GM18951 (cell line): Measurements from ENCODE around the gene PNLIPRP2.

Source experiments
- POLR2A ChIP-seq: IDR thresholded peaks from 4 replicates; pipeline ENCODE4 v1.6.1; 2011; ENCODE audit warnings: mild to moderate bottlenecking; ENCODE audit not compliant: insufficient read length, insufficient read depth; ENCODE audit errors: extremely low read depth
- in situ Hi-C: fragments of 300-500 bp; cut with MboI; formaldehyde crosslinking; loops from one replicate; pipeline ENCODE4 v1.12.0; 2022; ENCODE audit warnings: low sequenced_read_pairs, mixed read lengths, inconsistent platforms; ENCODE audit not compliant: unreplicated experiment

The PNLIPRP2 gene

DNA sequence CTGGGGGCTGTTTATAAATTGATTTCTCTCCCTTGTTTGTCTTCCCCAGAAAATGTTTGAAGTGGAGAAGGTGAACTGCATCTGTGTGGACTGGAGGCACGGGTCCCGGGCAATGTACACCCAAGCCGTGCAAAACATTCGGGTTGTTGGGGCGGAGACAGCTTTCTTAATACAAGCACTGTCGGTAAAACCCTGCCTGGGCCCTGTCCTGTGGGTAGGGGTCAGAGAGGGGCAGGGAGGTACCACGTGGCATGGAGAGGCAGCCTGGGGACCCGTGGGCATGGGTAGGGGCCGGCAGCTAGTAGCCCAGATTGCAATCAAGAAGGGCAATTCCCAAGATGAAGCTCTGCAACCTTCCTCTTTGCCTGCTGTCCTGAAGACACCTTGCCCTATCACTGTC lies 6.1 kb downstream of the PNLIPRP2 start:
- no peak for TF ChIP-seq POLR2A
- in situ Hi-C loops: no loop called here

DNA sequence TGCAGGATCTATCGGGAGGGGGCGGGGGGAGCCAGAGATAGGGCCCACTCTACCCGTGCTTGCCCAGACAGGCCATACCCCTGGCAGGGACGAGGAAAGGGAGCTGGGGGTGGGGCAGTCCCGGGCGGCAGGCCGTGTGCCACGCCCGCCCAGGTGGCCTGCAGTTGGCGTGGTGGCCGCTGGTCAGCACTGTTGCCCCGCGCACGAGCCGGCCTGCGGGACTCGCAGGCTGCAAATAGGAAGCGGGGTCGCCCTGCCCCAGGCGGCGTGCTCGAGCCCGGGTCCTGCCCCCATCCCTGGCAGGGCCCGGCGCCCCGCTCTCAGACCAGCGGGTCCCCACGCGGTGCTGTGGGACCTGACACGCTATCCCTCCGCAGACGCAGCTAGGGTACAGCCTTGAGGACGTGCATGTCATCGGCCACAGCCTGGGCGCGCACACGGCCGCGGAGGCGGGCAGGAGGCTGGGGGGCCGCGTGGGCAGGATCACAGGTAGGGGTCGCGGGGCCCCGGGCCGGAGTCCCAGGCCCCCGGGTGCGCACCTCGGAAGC lies 6.7 kb downstream of the PNLIPRP2 start:
- no peak for TF ChIP-seq POLR2A
- in situ Hi-C loops: no loop called here

- in situ Hi-C loops: no loop called here
- no peak for TF ChIP-seq POLR2A
Measured at GRCh38 chr10:116629340-116629739, 8.6 kb downstream of the PNLIPRP2 start.

GRCh38 chr10:116630020-116630419 lies 9.3 kb downstream of the PNLIPRP2 start:
- in situ Hi-C loops: no loop called here
- no peak for TF ChIP-seq POLR2A

DNA sequence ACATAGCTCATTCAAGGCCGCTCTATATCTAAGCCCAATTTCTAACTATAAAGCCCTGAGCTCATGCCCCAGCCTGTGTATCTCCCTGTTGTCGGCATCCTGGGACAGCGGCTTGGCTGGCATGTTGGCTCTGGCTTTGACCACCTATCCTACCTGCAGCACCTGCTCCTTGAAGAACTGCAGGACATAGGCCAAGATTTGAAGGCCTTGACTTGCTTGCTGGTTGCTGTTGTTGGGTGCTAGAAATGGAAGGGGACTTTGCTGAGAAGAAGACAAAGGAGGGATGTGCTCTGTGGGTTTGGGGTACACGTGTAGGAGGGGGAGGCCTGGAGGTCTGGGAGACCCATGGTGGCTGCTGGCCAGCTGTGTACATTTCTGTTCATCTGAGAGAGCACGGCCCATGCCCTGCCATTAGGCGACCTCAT lies 11.1 kb downstream of the PNLIPRP2 start:
- in situ Hi-C loops: no loop called here
- TF ChIP-seq POLR2A: no peak

- no peak for TF ChIP-seq POLR2A
- in situ Hi-C loops: no loop called here
Measured at GRCh38 chr10:116632596-116633215, 12.0 kb downstream of the PNLIPRP2 start.

DNA sequence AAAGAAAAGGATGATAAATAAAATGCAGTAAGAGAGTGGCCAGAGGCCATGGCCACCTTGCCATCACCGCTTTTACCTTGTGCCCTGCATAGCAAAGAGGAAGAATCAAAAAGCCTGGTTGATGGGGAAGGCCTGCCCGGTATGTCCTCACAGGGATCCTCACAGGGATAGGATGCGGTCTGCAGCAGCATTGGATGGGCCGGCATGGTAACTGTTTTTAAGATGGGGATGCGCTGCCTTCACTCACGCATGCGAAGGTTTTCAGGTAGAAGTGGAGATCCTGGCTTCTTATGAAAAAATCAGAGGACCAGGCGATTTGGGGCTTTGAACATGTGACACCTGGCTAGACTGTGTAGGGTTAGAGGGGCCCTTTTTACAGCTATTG lies 12.5 kb downstream of the PNLIPRP2 start:
- in situ Hi-C loops: no loop called here

GRCh38 chr10:116634126-116634975 lies 13.6 kb downstream of the PNLIPRP2 start:
- TF ChIP-seq POLR2A: no peak
- in situ Hi-C loops: no loop called here

More for the DNA sequence above, 12.5 kb downstream of the PNLIPRP2 start:
- TF ChIP-seq POLR2A: no peak

- in situ Hi-C loops: no loop called here
Measured at GRCh38 chr10:116636385-116636784, 15.6 kb downstream of the PNLIPRP2 start.

DNA sequence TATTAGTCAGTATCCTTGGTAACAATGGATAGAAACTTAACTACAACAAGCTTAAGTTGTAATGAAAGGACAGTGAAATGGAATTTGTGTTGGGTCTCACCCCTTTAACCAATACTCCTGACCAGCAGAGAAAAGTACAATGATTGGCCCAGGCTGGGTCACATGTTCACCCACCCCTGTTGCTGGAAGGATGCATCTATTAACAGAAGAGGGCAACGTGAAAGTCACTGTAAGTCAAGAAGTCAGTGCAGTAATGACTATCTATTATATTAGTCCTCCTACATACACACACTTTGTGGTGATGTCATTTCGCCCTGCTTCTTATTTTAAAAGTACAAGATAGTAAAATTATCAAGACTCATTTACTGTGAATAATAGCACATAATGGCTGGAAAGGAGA lies 16.2 kb downstream of the PNLIPRP2 start:
- no peak for TF ChIP-seq POLR2A
- in situ Hi-C loops: no loop called here

More at GRCh38 chr10:116636385-116636784, 15.6 kb downstream of the PNLIPRP2 start:
- TF ChIP-seq POLR2A: no peak

- in situ Hi-C loops: no loop called here
- no peak for TF ChIP-seq POLR2A
Measured at GRCh38 chr10:116637830-116638229, 17.1 kb downstream of the PNLIPRP2 start.

- no peak for TF ChIP-seq POLR2A
- in situ Hi-C loops: no loop called here
Measured at GRCh38 chr10:116646502-116646901, 25.7 kb downstream of the PNLIPRP2 start.

- in situ Hi-C loops: no loop called here
- TF ChIP-seq POLR2A: no peak
Measured at GRCh38 chr10:116648903-116649302, 28.1 kb downstream of the PNLIPRP2 start.

GRCh38 chr10:116653885-116654284 lies 33.1 kb downstream of the PNLIPRP2 start:
- in situ Hi-C loops: no loop called here
- no peak for TF ChIP-seq POLR2A
